H1 (cell line): ENCODE measurements around the gene COL28A1.

Experiments used
- CEBPB ChIP-seq: IDR thresholded peaks from 2 replicates; pipeline ENCODE4 v1.6.1; 2012; ENCODE audit warnings: low read depth, low read length
- CREB1 ChIP-seq: IDR thresholded peaks from 2 replicates; pipeline ENCODE4 v1.6.1; 2012; ENCODE audit warnings: inconsistent platforms
- CTCF ChIP-seq, 3 experiments: IDR thresholded peaks; 1 replicate in 2 of 3; 2 replicates in 1 of 3; pipeline versions ENCODE4 v1.5.1 to v1.6.1; 2011; ENCODE audit warnings: low read length in 3 of 3, mild to moderate bottlenecking in 3 of 3, inconsistent platforms in 2 of 3, low read depth in 1 of 3, moderate library complexity in 1 of 3; ENCODE audit not compliant: insufficient read depth in 1 of 3; ENCODE audit errors: control extremely low read depth in 1 of 3
- E2F6 ChIP-seq: IDR thresholded peaks from 2 replicates; pipeline ENCODE4 v1.6.1; 2012; ENCODE audit warnings: inconsistent platforms
- GABPA ChIP-seq: IDR thresholded peaks from 2 replicates; pipeline ENCODE4 v1.6.1; 2011; ENCODE audit warnings: mild to moderate bottlenecking, low read length, moderate library complexity, borderline replicate concordance; ENCODE audit not compliant: insufficient read depth
- MAX ChIP-seq: IDR thresholded peaks from 2 replicates; pipeline ENCODE4 v1.6.1; 2012; ENCODE audit warnings: inconsistent platforms
- POLR2A ChIP-seq, 2 experiments: IDR thresholded peaks; 1 replicate in 1 of 2; 2 replicates in 1 of 2; pipeline ENCODE4 v1.6.1; 2011; ENCODE audit warnings: low read depth in 2 of 2, low read length in 2 of 2, mild to moderate bottlenecking in 2 of 2; ENCODE audit errors: control extremely low read depth in 1 of 2
- RAD21 ChIP-seq, 2 experiments: IDR thresholded peaks in 1 of 2; conservative IDR thresholded peaks in 1 of 2; 2 replicates each; pipeline ENCODE4 v1.6.1; 2011; ENCODE audit warnings: low read depth in 2 of 2, low read length in 2 of 2, improper control_type of control experiment in 1 of 2, inconsistent platforms in 1 of 2, mild to moderate bottlenecking in 1 of 2, moderate library complexity in 1 of 2
- SP4 ChIP-seq: IDR thresholded peaks from 2 replicates; pipeline ENCODE4 v1.6.1; 2012; ENCODE audit warnings: low read length, inconsistent platforms
- TAF1 ChIP-seq: IDR thresholded peaks from 2 replicates; pipeline ENCODE4 v1.6.1; 2011; ENCODE audit warnings: mild to moderate bottlenecking, low read depth, low read length

GRCh38 chr7:7427363-7427762 is 108.3 kb downstream of the COL28A1 start:
- no peak for TF ChIP-seq SP4
- no peak for TF ChIP-seq RAD21 (IDR thresholded peaks at IDR 0.05 in 1 of 2, conservative IDR thresholded peaks at IDR 0.05 in 1 of 2; ENCODE audit: low read depth in 2 of 2, low read length in 2 of 2)
- no peak for TF ChIP-seq CEBPB
- TF ChIP-seq TAF1, result no peak
- TF ChIP-seq CTCF (IDR thresholded peaks at IDR 0.05; ENCODE audit: control extremely low read depth in 1 of 3, insufficient read depth in 1 of 3, low read depth in 1 of 3, low read length in 3 of 3), result no peak
- no peak for TF ChIP-seq E2F6
- no peak for TF ChIP-seq POLR2A (IDR thresholded peaks at IDR 0.05; ENCODE audit: control extremely low read depth in 1 of 2, low read depth in 2 of 2, low read length in 2 of 2)
- no peak for TF ChIP-seq CREB1
- no peak for TF ChIP-seq MAX
- TF ChIP-seq GABPA, result no peak
